Cardiac muscle cell (in vitro differentiated cells and primary cell): Measurements from ENCODE around the gene SLC2A4. TPM values are rescaled to one million over a fixed set of nuclear protein-coding genes. Genes with fewer than 3 reads are reported as not detected.

Experiments
- DNase-seq, 2 donors: peaks; one replicate each; pipeline versions ENCODE4 v3.0.0 to v3.0.0-alpha.2; 2010 to 2017; ENCODE audit warnings: low read depth in 1 of 2, low spot score in 1 of 2
- H3K27ac ChIP-seq: fragments of 200-600 bp; sonication (generic); 2 replicates; pipeline ENCODE4 v1.5.1; 2016
- H3K27me3 ChIP-seq: fragments of 200-600 bp; sonication (generic); 2 replicates; pipeline ENCODE4 v1.6.0; 2016; ENCODE audit warnings: control low read depth
- H3K36me3 ChIP-seq: fragments of 200-600 bp; sonication (generic); 2 replicates; pipeline ENCODE4 v1.5.1; 2016; ENCODE audit warnings: control low read depth
- H3K4me1 ChIP-seq: fragments of 200-600 bp; sonication (generic); 2 replicates; pipeline ENCODE4 v1.8.1; 2017; ENCODE audit warnings: low read depth, mild to moderate bottlenecking, mixed run types
- H3K4me3 ChIP-seq: fragments of 200-600 bp; sonication (generic); 2 replicates; pipeline ENCODE4 v1.5.1; 2016; ENCODE audit warnings: mild to moderate bottlenecking
- H3K9me3 ChIP-seq: fragments of 200-600 bp; sonication (generic); 2 replicates; pipeline ENCODE4 v1.5.1; 2017; ENCODE audit warnings: low read depth, mild to moderate bottlenecking, control low read depth
- CTCF ChIP-seq: IDR thresholded peaks from 2 replicates; pipeline ENCODE4 v1.5.1; 2012; ENCODE audit warnings: low read depth, mild to moderate bottlenecking, low read length
- polyA plus RNA-seq: library from polyadenylated mRNA; unstranded; fragments of >200 nt; fragmentation: Nextera tagmentation; extraction: Ambion mirVana; gene quantifications from 2 replicates; pipeline ENCODE4 v1.2.1, GENCODE V29; 2016
- total RNA-seq: library from RNA; depleted of rRNA; stranded (reverse); fragments of >200 nt; gene quantifications from 2 replicates; pipeline ENCODE4 v1.2.3, GENCODE V29; 2016

SLC2A4 gene
- total and polyA plus RNA-seq, 2 experiments from 2014 or later: 23.4 to 42.6 TPM

GRCh38 chr17:7290166-7290565 is 8.6 kb downstream of the SLC2A4 start:
- H3K27me3 ChIP-seq: no peaks in the 10 kb centered on the region
- H3K9me3 ChIP-seq: no peaks in the 10 kb centered on the region
- TF ChIP-seq CTCF: no peak
- no peak for DNase-seq
- peaks cover 35% of the 10 kb centered on the region for H3K4me1 ChIP-seq
- peaks cover 17% of the 10 kb centered on the region for H3K36me3 ChIP-seq
- no peak overlapping the region for H3K4me3 ChIP-seq
- no peak overlapping the region for H3K27ac ChIP-seq

GRCh38 chr17:7290685-7291084 is 9.2 kb downstream of the SLC2A4 start:
- TF ChIP-seq CTCF: no peak
- peaks cover 12% of the 10 kb centered on the region for H3K36me3 ChIP-seq
- peaks cover 35% of the 10 kb centered on the region for H3K4me1 ChIP-seq
- H3K4me3 ChIP-seq: no peak overlapping the region
- no peaks in the 10 kb centered on the region for H3K9me3 ChIP-seq
- DNase-seq: no peak
- H3K27ac ChIP-seq: peak overlapping the region; percentile 23
- peaks cover 4% of the 10 kb centered on the region for H3K27me3 ChIP-seq

- Histone ChIP-seq H3K4me1 (peaks cover 41% of the 10 kb centered on the region), H3K27me3 (peaks cover 4% of the 10 kb centered on the region), H3K9me3 (no peaks in the 10 kb centered on the region), H3K4me3 (no peak overlapping the region), H3K36me3 (peaks cover 3% of the 10 kb centered on the region), H3K27ac (peak overlapping the region; percentile 70)
- no peak for TF ChIP-seq CTCF
- no peak for DNase-seq
Measured at GRCh38 chr17:7292194-7292593, 10.7 kb downstream of the SLC2A4 start.

- DNase-seq: peak; percentile 48 to 54
- H3K9me3 ChIP-seq: no peaks in the 10 kb centered on the region
- H3K27me3 ChIP-seq: peaks cover 4% of the 10 kb centered on the region
- no peak for TF ChIP-seq CTCF
- H3K27ac ChIP-seq: peak overlapping the region; percentile 70
- H3K36me3 ChIP-seq: peaks cover 2% of the 10 kb centered on the region
- H3K4me3 ChIP-seq: no peak overlapping the region
- H3K4me1 ChIP-seq: peaks cover 41% of the 10 kb centered on the region
Measured at GRCh38 chr17:7292729-7293128, 11.2 kb downstream of the SLC2A4 start.

GRCh38 chr17:7293159-7293558 is 11.6 kb downstream of the SLC2A4 start:
- Histone ChIP-seq H3K4me3 (no peak overlapping the region), H3K4me1 (peaks cover 41% of the 10 kb centered on the region), H3K27ac (peak overlapping the region; percentile 70), H3K36me3 (no peaks in the 10 kb centered on the region), H3K9me3 (no peaks in the 10 kb centered on the region), H3K27me3 (peaks cover 4% of the 10 kb centered on the region)
- DNase-seq: peak in 1 of 2 donors; percentile 57
- no peak for TF ChIP-seq CTCF
